AG10803 (cell line): ENCODE results near the gene HDGF.
A peak's percentile ranks its signal among the peaks of the same experiment; 100 is the strongest.

Experiments
- DNase-seq: peaks from one replicate; pipeline ENCODE4 v3.0.0; 2010; ENCODE audit warnings: low read depth
- H3K4me3 ChIP-seq: 2 replicates; pipeline ENCODE4 v1.5.1; 2011; ENCODE audit warnings: mild to moderate bottlenecking, low read length, control low read depth
- TF ChIP-seq, protein P1 (sequence below): conservative IDR thresholded peaks from 2 replicates; pipeline ENCODE4 v1.5.1; 2011; ENCODE audit warnings: mild to moderate bottlenecking, low read length, control low read depth, inconsistent platforms

Gene HDGF

DNA sequence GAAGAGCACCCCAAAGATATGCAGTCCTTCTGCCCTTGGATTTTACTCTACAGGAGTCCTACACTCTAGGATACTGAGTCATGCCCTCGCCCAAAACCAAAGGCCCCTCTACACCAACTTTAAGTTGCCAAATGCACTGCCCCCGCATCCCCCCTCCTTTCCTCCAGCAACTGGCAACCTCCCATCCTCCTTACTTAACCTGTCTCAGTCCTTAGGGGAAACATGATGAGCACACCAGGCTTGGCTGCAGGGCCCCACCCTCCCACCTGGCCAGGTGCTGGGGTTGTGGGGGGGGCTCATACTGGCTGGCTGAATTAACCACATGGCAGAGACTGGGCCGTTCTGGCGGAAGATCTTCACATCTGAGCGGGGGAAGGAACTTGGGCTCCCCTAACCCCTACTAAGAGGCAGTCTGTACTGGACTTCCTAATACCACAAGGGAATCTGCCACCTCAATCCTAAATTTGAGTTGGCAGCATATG lies 1.2 kb downstream of the HDGF start:
- peak; percentile 46 for DNase-seq
- TF ChIP-seq, protein P1, sequence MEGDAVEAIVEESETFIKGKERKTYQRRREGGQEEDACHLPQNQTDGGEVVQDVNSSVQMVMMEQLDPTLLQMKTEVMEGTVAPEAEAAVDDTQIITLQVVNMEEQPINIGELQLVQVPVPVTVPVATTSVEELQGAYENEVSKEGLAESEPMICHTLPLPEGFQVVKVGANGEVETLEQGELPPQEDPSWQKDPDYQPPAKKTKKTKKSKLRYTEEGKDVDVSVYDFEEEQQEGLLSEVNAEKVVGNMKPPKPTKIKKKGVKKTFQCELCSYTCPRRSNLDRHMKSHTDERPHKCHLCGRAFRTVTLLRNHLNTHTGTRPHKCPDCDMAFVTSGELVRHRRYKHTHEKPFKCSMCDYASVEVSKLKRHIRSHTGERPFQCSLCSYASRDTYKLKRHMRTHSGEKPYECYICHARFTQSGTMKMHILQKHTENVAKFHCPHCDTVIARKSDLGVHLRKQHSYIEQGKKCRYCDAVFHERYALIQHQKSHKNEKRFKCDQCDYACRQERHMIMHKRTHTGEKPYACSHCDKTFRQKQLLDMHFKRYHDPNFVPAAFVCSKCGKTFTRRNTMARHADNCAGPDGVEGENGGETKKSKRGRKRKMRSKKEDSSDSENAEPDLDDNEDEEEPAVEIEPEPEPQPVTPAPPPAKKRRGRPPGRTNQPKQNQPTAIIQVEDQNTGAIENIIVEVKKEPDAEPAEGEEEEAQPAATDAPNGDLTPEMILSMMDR = no peak
- H3K4me3 ChIP-seq = peak overlapping the region; percentile 97

DNA sequence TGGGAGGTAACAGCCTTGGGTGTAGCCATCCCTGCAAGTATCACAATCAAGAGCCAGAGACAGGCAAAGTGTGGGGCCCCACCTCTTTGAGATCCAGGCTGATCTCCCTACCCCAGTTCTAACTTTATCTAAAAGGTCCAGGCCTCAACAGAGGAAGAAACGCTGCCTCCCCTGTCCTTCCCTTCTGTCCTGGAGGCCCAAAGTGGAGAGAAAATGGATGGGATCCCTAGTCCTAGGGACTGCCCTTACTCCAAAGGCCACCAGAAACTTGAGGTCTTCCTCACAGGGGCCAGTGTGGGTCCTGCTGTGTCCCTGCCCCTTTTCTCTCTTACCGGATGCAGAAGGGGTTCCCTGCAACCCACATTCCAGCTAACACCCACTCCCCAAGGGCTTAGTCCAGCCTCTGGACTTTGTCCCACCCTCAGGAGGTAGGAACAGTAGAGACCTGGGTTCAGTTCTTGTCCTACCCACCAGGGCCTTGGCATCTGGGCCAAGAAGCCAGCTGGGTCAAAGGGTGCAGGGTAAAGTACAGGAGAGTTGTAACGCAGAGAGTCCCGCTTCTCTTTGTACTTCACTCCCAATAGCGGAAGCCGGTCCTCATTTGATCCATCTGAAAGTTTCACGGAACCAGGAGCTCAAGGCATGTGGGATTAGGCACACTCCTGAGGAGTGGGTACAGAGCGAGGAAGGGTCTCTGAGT lies 1.9 kb downstream of the HDGF start:
- DNase-seq = no peak
- H3K4me3 ChIP-seq = peak overlapping the region; percentile 97
- TF ChIP-seq, protein P1 = no peak; the same call in 1 of the 2 replicates

DNA sequence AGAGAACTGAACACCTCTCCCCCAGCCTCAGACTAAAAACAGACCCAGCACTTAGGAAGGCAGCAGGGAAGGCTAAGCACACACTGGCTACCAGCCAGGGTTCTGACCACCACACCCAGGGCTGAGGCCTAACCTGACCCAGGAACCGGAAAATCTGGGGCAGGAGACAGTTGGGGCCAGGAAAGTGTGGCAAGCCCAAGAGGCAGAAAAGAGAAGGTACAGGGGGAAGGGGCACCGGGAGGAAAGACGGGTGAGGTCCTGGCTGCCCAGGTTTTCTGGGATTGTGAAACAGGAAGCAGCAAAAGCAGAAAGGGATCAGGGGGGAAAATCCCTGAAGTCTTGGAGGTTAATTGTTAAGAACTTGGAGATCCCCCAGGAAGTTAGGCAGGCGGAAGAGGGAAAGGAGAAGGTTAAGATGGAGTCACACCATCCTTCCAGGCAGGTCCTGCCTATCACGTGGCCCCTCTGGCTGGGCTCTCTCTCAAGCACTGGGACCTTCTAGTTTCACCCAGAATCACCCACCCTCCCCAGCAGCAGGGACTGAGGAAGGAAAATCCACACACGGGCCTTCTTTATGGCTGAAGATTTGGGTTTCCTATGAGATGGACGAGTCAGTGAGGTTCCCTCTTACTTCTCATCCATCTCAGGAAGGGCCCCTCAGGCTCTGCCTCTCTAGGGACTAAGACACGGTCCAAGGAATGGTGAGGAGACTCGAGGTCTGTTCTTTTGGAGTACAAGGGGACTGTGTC lies 2.6 kb downstream of the HDGF start:
- TF ChIP-seq, protein P1 = no peak
- DNase-seq = peak; percentile 57
- peak overlapping the region; percentile 97 for H3K4me3 ChIP-seq

DNA sequence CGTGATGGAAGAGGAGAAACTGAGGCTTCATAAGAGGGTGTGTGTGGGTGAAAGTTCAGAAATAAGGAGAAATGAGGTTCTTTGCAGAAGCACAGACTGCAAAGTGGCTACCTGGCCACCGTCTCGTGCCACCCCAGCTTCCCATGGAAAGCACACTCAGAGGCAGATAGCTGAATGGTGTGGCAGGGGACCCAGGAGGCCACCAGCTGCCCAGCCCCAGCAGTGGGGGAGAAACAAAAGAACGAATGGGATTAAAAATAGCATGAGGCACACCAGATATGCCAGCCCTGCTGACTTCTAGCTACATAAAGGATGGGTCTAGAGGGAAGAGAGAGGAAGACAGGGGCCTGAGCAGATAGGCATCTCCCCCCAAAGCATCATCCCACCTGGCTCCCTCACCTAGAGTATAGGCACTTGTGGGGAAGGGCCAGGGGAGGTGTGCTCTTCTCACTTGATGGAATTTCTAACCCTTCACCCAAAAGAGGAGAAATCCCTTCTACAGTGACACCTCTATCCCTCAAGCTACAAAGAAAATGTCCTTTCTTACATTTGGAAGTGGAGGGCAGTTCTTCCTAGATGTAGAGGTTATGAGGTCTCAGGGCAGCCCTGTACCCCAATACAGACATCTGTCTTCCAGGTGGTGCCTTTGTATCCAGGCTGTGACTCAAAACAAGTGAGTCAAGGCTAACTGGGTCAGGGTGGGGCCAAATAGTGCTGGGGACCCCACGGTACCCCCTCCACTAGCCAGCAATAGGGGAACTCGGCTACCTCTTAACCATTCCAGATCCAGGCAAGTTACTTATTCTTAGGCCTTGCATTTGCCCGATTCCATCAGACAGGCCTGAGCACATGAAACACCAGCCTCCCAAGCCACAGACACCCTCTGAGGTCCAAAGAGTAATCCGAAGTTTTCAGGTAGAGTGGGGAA lies 3.5 kb downstream of the HDGF start:
- TF ChIP-seq, protein P1 = no peak
- DNase-seq = peak; percentile 43
- H3K4me3 ChIP-seq = peak overlapping the region; percentile 97

DNA sequence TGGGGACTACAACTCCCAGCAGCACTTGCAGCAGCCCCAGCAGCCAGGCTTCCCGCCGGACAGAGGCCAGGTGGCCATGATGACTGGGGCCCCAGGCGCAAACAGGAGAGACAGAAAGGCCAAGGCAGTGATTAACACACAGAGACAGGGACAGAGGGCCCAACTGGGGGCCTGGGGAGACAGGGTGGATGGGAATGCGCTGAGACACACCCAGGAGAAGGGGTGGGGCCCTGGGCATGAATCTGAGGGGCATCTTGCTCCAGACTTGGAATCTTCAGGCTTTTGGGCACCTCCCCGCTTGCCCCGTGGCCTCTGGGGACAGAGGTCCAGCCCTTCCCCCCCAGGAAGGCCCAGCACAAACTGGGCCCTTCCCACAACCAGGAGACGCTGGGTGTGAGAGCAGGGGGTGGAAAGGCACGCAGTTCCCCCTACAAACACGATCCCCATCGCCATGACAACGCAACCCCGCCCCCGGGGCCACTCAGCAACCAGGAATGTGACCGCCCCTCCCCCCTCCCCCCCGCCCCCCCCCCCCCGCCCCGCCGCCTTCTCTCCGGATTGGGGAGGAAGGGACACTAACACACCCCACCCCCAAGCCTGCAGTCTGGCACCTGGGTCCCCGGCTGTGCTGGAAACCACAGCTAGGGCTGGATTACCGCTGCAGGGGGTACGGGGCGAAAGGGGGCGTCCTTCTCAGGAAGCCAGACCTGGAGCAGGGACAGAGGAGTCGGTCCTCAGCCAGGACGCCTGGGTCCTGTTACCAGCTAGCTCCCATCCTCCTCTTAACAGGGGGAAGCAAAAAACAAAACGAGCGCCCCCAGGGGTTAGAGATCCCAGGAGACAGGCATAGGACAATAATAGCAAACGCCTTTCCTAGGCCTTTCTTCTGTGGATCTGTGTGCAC lies 4.5 kb downstream of the HDGF start:
- H3K4me3 ChIP-seq = peak overlapping the region; percentile 97
- peak; percentile 98 for DNase-seq
- TF ChIP-seq, protein P1 = peak; percentile 33

DNA sequence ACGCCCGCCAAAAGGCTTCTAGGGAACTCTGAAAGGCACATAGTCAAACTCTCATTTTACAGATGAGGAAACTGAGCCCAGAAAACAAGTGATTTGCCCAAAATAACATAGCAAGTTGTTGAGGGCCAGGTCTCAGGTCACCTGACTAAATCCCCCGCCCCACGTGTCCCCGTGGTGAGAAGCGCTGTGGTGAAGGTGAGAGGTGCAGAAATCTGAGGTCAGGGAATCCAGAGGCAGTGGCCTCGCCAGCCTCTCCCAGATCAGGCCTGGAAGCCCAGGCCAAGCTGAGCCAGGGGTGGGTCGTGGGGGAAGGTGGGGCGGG lies 5.1 kb downstream of the HDGF start:
- no peak for DNase-seq
- peak overlapping the region; percentile 71 for H3K4me3 ChIP-seq
- TF ChIP-seq, protein P1 = no peak
